ENCODE results near the gene PELI2.
A peak's percentile ranks its signal among the peaks of the same experiment; 100 is the strongest.

Gene PELI2

GRCh38 chr14:56176530-56176929, 58.3 kb downstream of the PELI2 start:
- FAIRE-seq: no peak

DNA sequence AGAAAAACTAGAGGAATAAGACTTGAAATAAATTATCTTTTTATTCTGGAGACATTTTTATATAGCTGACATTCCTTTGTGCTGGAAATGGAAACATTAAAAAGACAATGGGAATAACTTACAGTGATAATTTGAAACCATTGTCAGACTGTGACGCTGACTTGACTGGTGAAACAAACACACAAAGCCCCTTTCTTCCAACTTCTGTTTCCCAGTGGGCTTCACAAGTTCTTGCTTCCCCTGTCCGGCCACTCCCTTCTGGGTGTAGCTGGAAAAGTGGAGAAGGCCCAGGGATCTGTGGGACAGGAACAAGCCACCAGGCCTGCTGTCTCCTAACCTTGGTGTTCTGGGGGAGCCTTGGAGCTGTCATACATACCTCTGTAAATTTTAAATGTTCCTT, 58.8 kb downstream of the PELI2 start:
- no peak for FAIRE-seq

DNA sequence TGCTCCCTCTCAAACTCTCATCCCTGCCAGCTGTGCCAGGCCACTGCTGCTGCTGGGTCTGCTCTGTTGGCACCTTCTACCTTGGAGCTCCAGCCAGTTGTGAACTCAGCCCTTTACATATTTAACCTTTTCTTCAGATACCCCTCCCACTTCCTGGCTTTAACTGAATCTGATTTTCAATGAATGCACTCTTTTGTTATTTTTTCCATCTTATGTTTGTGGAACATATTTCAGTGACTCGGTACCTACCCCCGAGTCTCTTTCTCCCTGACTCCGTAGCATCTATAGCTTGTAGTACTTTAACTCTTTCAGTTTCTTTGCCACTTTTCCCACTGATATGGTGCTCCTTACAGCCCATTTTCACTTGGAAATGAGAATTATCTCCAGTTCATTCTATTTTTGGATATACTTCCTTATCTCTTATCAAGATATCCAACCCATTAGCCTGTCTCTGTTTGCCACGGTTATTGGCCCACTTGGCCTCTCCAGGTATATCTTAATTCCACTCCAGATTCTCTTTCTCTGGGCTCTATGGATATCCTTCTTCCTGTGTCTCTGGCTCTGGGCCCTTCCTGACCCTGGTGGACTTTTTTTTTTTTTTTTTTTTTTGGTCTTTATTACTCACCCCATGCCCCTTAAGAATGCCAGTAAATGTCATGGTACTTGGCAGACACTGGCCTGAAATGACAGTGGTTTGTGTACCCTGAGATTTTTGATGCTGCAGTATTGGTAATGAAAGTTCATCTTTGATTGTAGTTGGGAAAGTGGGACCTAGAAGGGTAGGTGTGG, 62.7 kb downstream of the PELI2 start:
- FAIRE-seq: no peak

- FAIRE-seq: no peak
Observed at GRCh38 chr14:56181681-56182085, 63.5 kb downstream of the PELI2 start.

GRCh38 chr14:56182410-56182809, 64.2 kb downstream of the PELI2 start:
- no peak for FAIRE-seq

DNA sequence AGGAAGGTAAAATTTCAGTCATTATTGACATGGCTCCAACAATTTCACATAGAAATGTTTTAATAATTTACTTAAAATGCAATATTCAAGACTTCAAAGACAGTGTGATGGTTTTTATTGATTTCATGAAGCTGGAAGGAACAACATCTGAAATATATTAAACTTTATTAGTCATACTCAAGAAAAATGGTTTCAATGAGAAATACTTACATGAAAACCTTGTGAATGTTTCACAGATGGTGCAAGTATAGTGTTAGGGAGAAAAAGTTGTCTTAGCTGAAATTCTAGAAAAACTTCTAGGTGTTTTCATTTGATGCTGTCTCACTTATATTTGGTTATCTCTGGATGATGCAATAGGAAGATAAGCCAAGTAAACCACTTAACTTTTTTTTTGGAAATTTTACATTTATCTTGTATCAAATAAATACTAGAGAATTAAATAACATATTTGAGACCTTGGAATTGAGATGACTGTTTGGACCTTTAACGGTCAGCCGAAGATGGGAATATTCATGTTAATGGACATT, 65.5 kb downstream of the PELI2 start:
- FAIRE-seq: no peak

- no peak for FAIRE-seq
Observed at GRCh38 chr14:56185992-56186391, 67.8 kb downstream of the PELI2 start.

DNA sequence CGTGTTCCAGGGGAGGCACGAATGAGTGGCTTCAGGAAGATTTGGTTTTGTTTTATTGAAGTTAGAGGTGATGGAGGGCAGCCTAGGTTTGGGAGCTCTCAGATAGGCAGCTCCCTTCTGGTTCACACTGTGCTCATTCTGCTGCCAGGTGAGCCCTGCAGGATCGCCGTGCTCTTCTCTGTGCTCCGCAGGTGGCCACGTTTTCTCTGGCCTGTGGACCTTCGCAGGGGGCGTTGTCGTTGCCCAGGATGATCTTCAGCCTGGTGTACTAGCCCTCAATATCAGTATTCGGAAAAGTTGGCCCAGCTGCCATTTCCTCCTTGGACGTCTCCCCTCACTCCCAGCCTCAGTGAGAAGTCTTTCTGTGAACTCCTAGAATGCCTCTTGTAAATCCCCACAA, 69.5 kb downstream of the PELI2 start:
- no peak for FAIRE-seq

GRCh38 chr14:56189307-56189706, 71.1 kb downstream of the PELI2 start:
- no peak for FAIRE-seq

- FAIRE-seq: no peak
Observed at GRCh38 chr14:56193347-56193746, 75.1 kb downstream of the PELI2 start.

DNA sequence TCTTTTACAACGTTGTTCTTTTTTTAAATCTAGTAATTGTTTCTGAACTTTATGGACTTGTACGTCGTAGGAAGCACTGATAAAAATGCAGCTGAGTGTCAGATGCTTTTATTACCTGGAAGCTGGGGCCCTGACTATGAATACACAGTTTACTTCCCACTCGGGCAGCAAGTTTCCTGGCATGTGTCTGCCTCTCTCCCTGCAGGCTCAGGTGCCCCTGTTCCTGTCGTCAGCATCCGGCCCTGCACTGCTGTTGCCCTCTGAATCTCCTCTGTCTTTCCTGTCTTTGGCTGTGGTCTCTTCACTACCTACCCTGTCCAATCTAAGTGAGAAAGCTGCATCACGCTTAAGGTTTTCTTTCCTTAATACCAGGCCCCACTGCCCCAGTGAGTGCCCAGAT, 75.8 kb downstream of the PELI2 start:
- no peak for FAIRE-seq

DNA sequence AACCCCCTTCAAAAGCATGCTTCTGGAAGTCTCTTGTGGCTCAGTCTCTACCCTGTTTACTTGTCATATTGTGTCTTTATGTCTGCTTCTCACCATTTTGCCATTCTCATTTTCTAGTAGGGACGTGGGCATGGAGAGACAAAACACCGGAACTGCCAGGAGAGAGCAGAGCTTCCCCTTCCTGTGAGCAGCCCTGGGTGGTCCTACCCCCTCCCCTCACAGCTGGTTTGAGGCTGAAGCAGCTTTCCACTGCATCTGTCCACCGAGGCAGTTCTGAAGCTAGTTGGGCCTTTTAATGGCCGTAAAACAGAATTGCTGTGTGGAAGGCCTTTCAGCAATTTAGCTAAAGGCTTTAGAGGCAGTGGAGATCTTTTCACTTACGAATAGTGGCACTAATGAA, 77.0 kb downstream of the PELI2 start:
- FAIRE-seq: no peak

- FAIRE-seq: no peak
Observed at GRCh38 chr14:56195704-56196103, 77.5 kb downstream of the PELI2 start.

- FAIRE-seq: no peak
Observed at GRCh38 chr14:56196274-56196673, 78.1 kb downstream of the PELI2 start.

GRCh38 chr14:56197150-56197549, 78.9 kb downstream of the PELI2 start:
- no peak for FAIRE-seq

- no peak for FAIRE-seq
Observed at GRCh38 chr14:56198438-56198837, 80.2 kb downstream of the PELI2 start.

DNA sequence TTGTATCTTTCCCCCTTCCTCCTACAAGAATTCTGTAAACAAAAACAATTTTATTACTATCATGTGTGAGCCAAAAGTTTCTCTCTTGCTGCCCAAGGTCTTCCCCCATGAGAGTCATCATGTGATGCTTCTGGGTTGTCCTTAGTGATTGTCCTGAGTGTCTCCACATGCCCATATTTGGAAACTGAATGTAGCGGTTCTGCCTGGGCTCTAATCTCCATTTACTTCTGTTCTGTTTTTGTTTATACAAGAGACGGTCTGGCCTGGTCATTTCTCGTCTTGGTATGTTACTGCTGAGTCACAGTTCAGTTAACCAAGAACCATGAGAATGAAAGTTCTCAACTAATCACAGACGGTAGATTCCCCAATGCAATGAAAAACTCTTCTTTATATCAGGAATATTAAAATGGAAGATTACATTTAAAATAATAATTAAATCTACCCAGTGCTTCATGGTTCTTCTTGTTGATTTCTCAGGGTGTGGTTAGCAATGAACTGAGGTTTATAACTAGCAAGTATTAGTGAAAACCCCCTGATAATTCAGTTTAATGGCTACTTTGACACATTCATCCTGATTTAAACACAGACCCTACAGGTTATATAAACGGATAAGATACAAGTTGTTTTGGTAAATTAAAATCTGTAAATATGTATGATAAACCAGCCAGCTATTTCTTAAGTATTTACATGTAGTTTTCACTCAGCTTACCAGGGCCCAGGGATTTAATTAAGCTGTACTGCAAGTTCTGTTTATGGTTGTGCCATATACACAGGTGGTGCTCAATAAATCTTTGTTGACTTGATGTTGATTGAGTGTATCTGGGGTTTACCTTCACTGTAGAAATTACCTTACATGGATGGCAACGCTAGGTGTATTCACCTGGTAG, 81.1 kb downstream of the PELI2 start:
- peak; percentile 99 for FAIRE-seq

DNA sequence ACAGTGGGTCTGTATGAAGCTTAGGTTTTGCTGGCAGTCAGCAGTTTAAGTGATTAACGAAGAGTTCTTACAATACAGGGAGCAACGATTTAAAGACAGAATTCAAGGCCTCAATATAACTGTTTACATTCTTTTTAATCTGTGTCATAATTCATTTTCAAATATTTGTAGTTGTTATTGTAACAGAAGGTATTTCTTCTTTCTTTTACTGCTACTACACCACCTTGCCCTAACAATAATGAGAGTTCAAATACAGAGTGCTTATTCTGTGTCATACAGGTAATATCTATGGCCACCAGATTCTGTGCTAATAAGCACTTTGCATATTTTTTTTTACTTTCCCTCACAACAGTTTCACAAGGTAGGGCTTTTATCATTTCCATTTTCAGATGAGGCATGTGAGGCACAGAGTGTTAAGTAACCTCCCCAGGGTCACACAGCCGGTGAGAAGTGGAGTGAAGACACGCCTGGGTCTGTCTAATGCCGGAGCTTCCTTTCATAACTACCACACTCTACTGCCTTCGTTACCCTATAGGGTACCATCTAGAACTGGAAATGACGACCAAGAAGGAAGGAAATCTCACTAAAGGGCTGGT, 81.9 kb downstream of the PELI2 start:
- FAIRE-seq: peak; percentile 37

GRCh38 chr14:56202256-56202655, 84.0 kb downstream of the PELI2 start:
- FAIRE-seq: no peak

- FAIRE-seq: no peak
Observed at GRCh38 chr14:56205881-56206280, 87.7 kb downstream of the PELI2 start.

DNA sequence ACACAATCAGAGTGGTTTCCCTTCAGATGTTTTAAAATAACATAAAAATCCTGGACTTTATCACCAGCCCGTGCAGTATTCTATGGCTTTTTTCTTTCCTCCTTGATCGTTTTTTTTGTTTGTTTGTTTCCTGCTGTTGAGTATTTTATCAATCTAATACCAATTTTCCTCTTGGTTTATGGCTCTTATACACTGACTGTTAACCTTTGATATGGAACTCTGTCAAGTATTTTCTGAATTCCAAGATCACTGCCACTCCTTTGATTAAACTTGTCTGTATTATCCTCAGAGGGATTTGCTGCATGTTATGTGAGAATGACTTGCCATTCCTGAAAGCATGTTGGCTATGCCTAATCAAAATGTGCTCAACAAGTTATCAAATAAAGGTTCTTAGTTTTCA, 88.4 kb downstream of the PELI2 start:
- no peak for FAIRE-seq

DNA sequence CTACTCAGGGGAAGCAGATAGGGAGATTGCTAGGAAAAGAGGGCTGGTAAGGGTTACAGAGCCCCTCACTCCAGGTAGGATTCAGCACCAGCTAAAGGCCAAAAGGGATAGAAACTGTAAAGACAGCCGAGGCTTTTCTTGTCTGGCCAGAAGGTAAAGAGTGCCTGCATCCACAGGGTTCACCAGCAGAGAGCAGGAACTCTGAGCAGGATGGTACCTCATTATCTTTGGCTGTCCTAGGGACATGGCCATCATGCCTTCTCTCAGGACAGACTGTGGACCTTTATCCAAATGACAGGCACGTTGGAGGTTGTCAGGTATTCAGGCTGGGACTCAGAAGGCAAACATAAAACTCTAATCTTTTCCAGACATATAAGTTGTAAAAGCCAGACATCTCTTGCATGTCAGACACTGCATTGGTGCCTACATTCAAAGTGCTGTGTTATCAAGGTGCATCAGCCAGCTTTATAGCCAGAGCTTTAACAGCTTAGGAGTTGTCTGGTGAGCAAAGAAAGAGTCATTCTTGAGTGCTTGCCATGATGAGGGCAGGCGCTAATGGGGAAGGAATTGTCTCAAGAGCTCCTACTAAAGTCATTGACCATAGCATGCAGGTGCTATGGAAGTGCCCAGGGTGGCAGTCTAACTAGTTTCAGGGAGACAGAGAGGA, 89.5 kb downstream of the PELI2 start:
- no peak for FAIRE-seq

DNA sequence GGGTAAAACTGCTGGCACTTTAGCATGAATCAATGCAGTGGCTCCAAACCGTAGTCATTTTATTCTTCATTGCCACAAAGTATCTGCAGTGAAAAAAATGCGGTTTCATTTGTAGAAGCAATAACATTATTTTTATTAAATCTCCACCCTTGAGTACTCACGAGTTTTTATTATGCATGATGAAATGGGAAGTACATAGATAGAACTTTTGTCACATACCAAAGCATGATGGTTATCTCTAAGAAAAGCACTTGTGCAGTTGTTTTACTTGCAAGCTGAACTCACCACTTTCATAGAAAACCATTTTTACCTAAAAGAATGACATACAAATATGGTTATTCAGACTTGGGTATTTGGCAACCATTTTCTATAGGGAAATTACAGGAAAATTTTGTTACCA, 90.3 kb downstream of the PELI2 start:
- no peak for FAIRE-seq

Data from endometrium (tissue), 2 donors.